H1 (cell line): ENCODE results near the gene NIT2. TPM values are rescaled to one million over a fixed set of nuclear protein-coding genes. Genes with fewer than 3 reads are reported as not detected.

Experiments
- CTCF ChIA-PET: fragments of 300-600 bp; sonication (Branson Sonifier 250); formaldehyde crosslinking; loops from one replicate; lab custom pipeline; 2021; ENCODE audit not compliant: partially characterized antibody; lab: Charles Lee
- POLR2A ChIA-PET: fragments of 300-600 bp; sonication (Branson Sonifier 250); formaldehyde crosslinking; loops from one replicate; lab custom pipeline; 2021; ENCODE audit warnings: inconsistent platforms; ENCODE audit not compliant: partially characterized antibody; lab: Charles Lee
- DNase-seq, 2 experiments: peaks; one replicate each; pipeline versions ENCODE4 v3.0.0 to v3.0.0-alpha.2; 2010 to 2022; ENCODE audit warnings: low spot score in 2 of 2, low read depth in 1 of 2, mixed read lengths in 1 of 2
- FAIRE-seq: peaks from 2 replicates; lab custom pipeline; 2011; peaks lifted over from hg19 to GRCh38; lab: Jason Lieb, UNC
- H2AFZ ChIP-seq: 2 replicates; pipeline ENCODE4 v1.8.1; 2012; ENCODE audit warnings: low read length, inconsistent platforms
- H2AK5ac ChIP-seq: 2 replicates; pipeline ENCODE4 v1.6.1; 2013; ENCODE audit warnings: low read depth, low read length
- H2BK120ac ChIP-seq: replicated peaks from 2 replicates; pipeline ENCODE3; 2013; ENCODE audit warnings: low read depth, low read length, inconsistent platforms
- H2BK12ac ChIP-seq: 2 replicates; pipeline ENCODE4 v1.6.1; 2013; ENCODE audit warnings: low read depth, low read length
- H2BK15ac ChIP-seq: 2 replicates; pipeline ENCODE4 v1.6.1; 2013; ENCODE audit warnings: low read length
- H2BK20ac ChIP-seq: 2 replicates; pipeline ENCODE4 v1.6.1; 2013; ENCODE audit warnings: low read length
- H2BK5ac ChIP-seq: 2 replicates; pipeline ENCODE4 v1.6.1; 2013; ENCODE audit warnings: low read depth, low read length
- H3K14ac ChIP-seq: 2 replicates; pipeline ENCODE4 v1.6.1; 2013; ENCODE audit warnings: inconsistent platforms; ENCODE audit not compliant: insufficient read length
- H3K18ac ChIP-seq: 2 replicates; pipeline ENCODE4 v1.6.1; 2013; ENCODE audit warnings: low read length; ENCODE audit errors: extremely low read depth
- H3K23ac ChIP-seq: 2 replicates; pipeline ENCODE4 v1.6.1; 2013; ENCODE audit warnings: inconsistent platforms; ENCODE audit not compliant: insufficient read length
- H3K23me2 ChIP-seq: 2 replicates; pipeline ENCODE4 v1.6.1; 2013; ENCODE audit warnings: low read depth, low read length
- H3K27ac ChIP-seq: 2 replicates; pipeline ENCODE4 v1.6.1; 2011; ENCODE audit warnings: low read depth, low read length, inconsistent platforms
- H3K27me3 ChIP-seq, 4 experiments: replicated peaks in 1 of 4; 1 replicate in 1 of 4; 2 replicates in 3 of 4; pipeline versions ENCODE4 v1.6.1 to v1.8.1; 2011 to 2013; ENCODE audit warnings: low read length in 3 of 4, mild to moderate bottlenecking in 3 of 4, inconsistent platforms in 2 of 4, mixed read lengths in 2 of 4, moderate library complexity in 1 of 4; ENCODE audit not compliant: control insufficient read depth in 3 of 4, insufficient read depth in 3 of 4; ENCODE audit errors: extremely low read depth in 1 of 4
- H3K36me3 ChIP-seq, 4 experiments: 2 replicates each; pipeline versions ENCODE4 v1.6.1 to v1.8.1; 2011 to 2013; ENCODE audit warnings: mild to moderate bottlenecking in 4 of 4, low read length in 3 of 4, moderate library complexity in 2 of 4, control low read depth in 1 of 4, inconsistent platforms in 1 of 4; ENCODE audit not compliant: insufficient read depth in 4 of 4, control insufficient read depth in 2 of 4
- H3K4ac ChIP-seq: replicated peaks from 2 replicates; pipeline ENCODE3; 2013; ENCODE audit warnings: low read length, low read depth, mixed read lengths, inconsistent platforms; ENCODE audit not compliant: insufficient read length
- H3K4me1 ChIP-seq, 4 experiments: replicated peaks in 1 of 4; 1 replicate in 1 of 4; 2 replicates in 3 of 4; pipeline versions ENCODE4 v1.6.1 to v1.8.1; 2011 to 2013; ENCODE audit warnings: low read length in 3 of 4, inconsistent platforms in 2 of 4, mixed read lengths in 1 of 4; ENCODE audit not compliant: insufficient read depth in 4 of 4, control insufficient read depth in 3 of 4
- H3K4me2 ChIP-seq, 2 experiments: 2 replicates each; pipeline versions ENCODE4 v1.6.1 to v1.8.1; 2011 to 2013; ENCODE audit warnings: low read depth in 2 of 2, low read length in 2 of 2, control low read depth in 1 of 2, inconsistent platforms in 1 of 2, mild to moderate bottlenecking in 1 of 2; ENCODE audit not compliant: insufficient read depth in 1 of 2
- H3K4me3 ChIP-seq, 4 experiments: fragments of 200-600, 300-600 bp in 1 of 4; sonication (generic), shearing (Covaris generic), sonication (Bioruptor Twin) in 1 of 4; 2 replicates each; pipeline versions ENCODE4 v1.5.1 to v1.8.1; 2011 to 2016; ENCODE audit warnings: low read length in 4 of 4, low read depth in 3 of 4, control low read depth in 2 of 4, inconsistent platforms in 2 of 4, mild to moderate bottlenecking in 2 of 4, mixed read lengths in 1 of 4, moderate library complexity in 1 of 4; ENCODE audit not compliant: insufficient read depth in 2 of 4; ENCODE audit errors: extremely low read depth in 1 of 4
- H3K56ac ChIP-seq: replicated peaks from 2 replicates; pipeline ENCODE3; 2013; ENCODE audit warnings: low read depth, mild to moderate bottlenecking, mixed read lengths, low read length, inconsistent platforms; ENCODE audit not compliant: insufficient read length
- H3K79me1 ChIP-seq: 2 replicates; pipeline ENCODE4 v1.6.1; 2013; ENCODE audit warnings: low read depth, low read length, control low read depth
- H3K79me2 ChIP-seq, 2 experiments: 2 replicates each; pipeline versions ENCODE4 v1.6.1 to v1.8.1; 2012 to 2013; ENCODE audit warnings: low read length in 2 of 2, mild to moderate bottlenecking in 2 of 2, inconsistent platforms in 1 of 2; ENCODE audit not compliant: insufficient read depth in 2 of 2, control insufficient read depth in 1 of 2
- H3K9ac ChIP-seq, 4 experiments: replicated peaks in 1 of 4; 1 replicate in 1 of 4; 2 replicates in 3 of 4; pipeline versions ENCODE4 v1.6.1 to v1.8.1; 2011 to 2013; ENCODE audit warnings: low read depth in 3 of 4, low read length in 3 of 4, control low read depth in 2 of 4, mild to moderate bottlenecking in 2 of 4, moderate library complexity in 2 of 4, inconsistent platforms in 1 of 4; ENCODE audit errors: extremely low read depth in 1 of 4
- H3K9me3 ChIP-seq, 2 experiments: 2 replicates each; pipeline versions ENCODE4 v1.6.1 to v1.8.1; 2012 to 2013; ENCODE audit warnings: mild to moderate bottlenecking in 2 of 2, moderate library complexity in 2 of 2, control low read depth in 1 of 2, inconsistent platforms in 1 of 2, low read depth in 1 of 2, low read length in 1 of 2, mixed read lengths in 1 of 2; ENCODE audit not compliant: insufficient read depth in 2 of 2
- H4K20me1 ChIP-seq, 2 experiments: replicated peaks in 1 of 2; 2 replicates each; pipeline versions ENCODE3 to v1.8.1; 2011 to 2013; ENCODE audit warnings: inconsistent platforms in 2 of 2, low read length in 2 of 2, mild to moderate bottlenecking in 1 of 2; ENCODE audit not compliant: insufficient read depth in 2 of 2, control insufficient read depth in 1 of 2
- H4K5ac ChIP-seq: 2 replicates; pipeline ENCODE4 v1.6.1; 2013; ENCODE audit warnings: low read length, low read depth, mixed read lengths, inconsistent platforms; ENCODE audit not compliant: insufficient read length
- H4K8ac ChIP-seq: 2 replicates; pipeline ENCODE4 v1.8.0; 2013; ENCODE audit warnings: mild to moderate bottlenecking, moderate library complexity, low read length, inconsistent platforms; ENCODE audit not compliant: insufficient read depth; ENCODE audit errors: extremely low read depth
- H4K91ac ChIP-seq: replicated peaks from 2 replicates; pipeline ENCODE3; 2013; ENCODE audit warnings: low read length, mixed read lengths, inconsistent platforms; ENCODE audit not compliant: insufficient read length
- ASH2L ChIP-seq: fragments of 200-600, 300-600 bp; sonication (generic); IDR thresholded peaks from one replicate; pipeline ENCODE4 v1.7.1; 2017; ENCODE audit warnings: low read length
- CBX5 ChIP-seq: fragments of 300-800, 300-1000 bp; sonication (generic); IDR thresholded peaks from 2 replicates; pipeline ENCODE4 v1.7.1; 2016; ENCODE audit warnings: antibody characterized with exemption, low read length, low read depth
- GABPA ChIP-seq: IDR thresholded peaks from 2 replicates; pipeline ENCODE4 v1.6.1; 2011; ENCODE audit warnings: mild to moderate bottlenecking, low read length, moderate library complexity, borderline replicate concordance; ENCODE audit not compliant: insufficient read depth
- GTF2F1 ChIP-seq: IDR thresholded peaks from 2 replicates; pipeline ENCODE4 v1.6.1; 2012; ENCODE audit warnings: low read depth, low read length, improper control_type of control experiment, borderline replicate concordance
- NANOG ChIP-seq: IDR thresholded peaks from 2 replicates; pipeline ENCODE4 v1.6.1; 2011; ENCODE audit warnings: low read length, low read depth, mild to moderate bottlenecking, inconsistent platforms; ENCODE audit not compliant: insufficient read depth, poor library complexity, severe bottlenecking
- POLR2AphosphoS5 ChIP-seq: IDR thresholded peaks from 2 replicates; pipeline ENCODE4 v1.6.1; 2011; ENCODE audit warnings: low read depth, low read length
- RBBP5 ChIP-seq: IDR thresholded peaks from 2 replicates; pipeline ENCODE4 v1.7.1; 2012; ENCODE audit warnings: low read depth, mild to moderate bottlenecking, inconsistent platforms, low read length, moderate library complexity, borderline replicate concordance
- RNF2 ChIP-seq: fragments of 200-900, 300-1000 bp; sonication (generic); IDR thresholded peaks from 2 replicates; pipeline ENCODE4 v1.7.1; 2016; ENCODE audit warnings: borderline replicate concordance, low read depth, mild to moderate bottlenecking, antibody characterized with exemption, low read length; ENCODE audit not compliant: poor library complexity, severe bottlenecking; ENCODE audit errors: missing control alignments
- SP4 ChIP-seq: IDR thresholded peaks from 2 replicates; pipeline ENCODE4 v1.6.1; 2012; ENCODE audit warnings: low read length, inconsistent platforms
- SRF ChIP-seq: IDR thresholded peaks from 2 replicates; pipeline ENCODE4 v1.6.1; 2011; ENCODE audit warnings: mild to moderate bottlenecking, low read depth, low read length, moderate library complexity
- TEAD4 ChIP-seq: IDR thresholded peaks from 2 replicates; pipeline ENCODE4 v1.6.1; 2012; ENCODE audit warnings: low read depth, low read length, inconsistent platforms, mixed read lengths
- USF2 ChIP-seq: IDR thresholded peaks from 2 replicates; pipeline ENCODE4 v1.6.1; 2011; ENCODE audit warnings: low read length, improper control_type of control experiment
- WGBS, 2 experiments: shearing (Covaris generic) in 1 of 2; methylation state at CpG; one replicate each; pipeline versions ENCODE4 v1.1.6 to v1.1.7; 2013 to 2015; ENCODE audit warnings: low lambda C conversion rate in 2 of 2, mixed read lengths in 2 of 2, inconsistent platforms in 1 of 2, low coverage in 1 of 2, missing lambda C conversion rate in 1 of 2; ENCODE audit not compliant: insufficient replicate concordance in 2 of 2, insufficient coverage in 1 of 2, insufficient read length in 1 of 2; ENCODE audit errors: extremely low coverage in 1 of 2, missing lambda C conversion rate in 1 of 2; 5-methylcytosine and 5-hydroxymethylcytosine counted together
- polyA plus RNA-seq, 7 experiments: library from polyadenylated mRNA; depleted of rRNA in 3 of 7; stranded (reverse) in 5 of 7; unstranded in 2 of 7; fragments of >200 nt in 5 of 7; fragments of 200-250 nt in 2 of 7; gene quantifications; 1 replicate in 5 of 7; 2 replicates in 1 of 7; 4 replicates in 1 of 7; pipeline versions ENCODE4 v1.2.1 to v1.2.3, GENCODE V29; 2011 to 2013; ENCODE audit warnings: missing spikeins in 2 of 7, mixed read lengths in 2 of 7
- total RNA-seq: library from RNA; stranded (reverse); fragmentation: NEBNext Ultra II Directional; extraction: Animal tissue kit (Norgen Biotek cat#: 25700); gene quantifications from 2 replicates; pipeline ENCODE4 v1.2.1, GENCODE V29; 2021

NIT2 gene
- total and polyA plus RNA-seq, 2 of the 8 experiments (the other 6 are each of a cell fraction or from before 2014, with no cell fraction given), result 15.2 to 25.3 TPM

- Histone ChIP-seq H3K23me2 (no peaks in the 10 kb centered on the region), H3K9ac (no peak overlapping the region), H4K20me1 (no peaks in the 10 kb centered on the region), H3K56ac (no peak overlapping the region), H2AFZ (no peak overlapping the region), H2BK120ac (no peak overlapping the region), H4K5ac (no peak overlapping the region), H4K8ac (no peak overlapping the region), H4K91ac (no peak overlapping the region), H2BK15ac (no peak overlapping the region), H3K27me3 (no peaks in the 10 kb centered on the region), H2BK20ac (no peak overlapping the region), H2BK5ac (no peak overlapping the region), H2BK12ac (no peak overlapping the region), H3K18ac (no peak overlapping the region), H3K4me2 (no peak overlapping the region), H3K4me3 (no peak overlapping the region), H3K79me1 (no peaks in the 10 kb centered on the region), H3K23ac (no peak overlapping the region), H3K4ac (no peak overlapping the region), H3K4me1 (no peaks in the 10 kb centered on the region), H2AK5ac (no peak overlapping the region), H3K36me3 (peaks cover 0 to 54% (median 31%) of the 10 kb centered on the region in 4 experiments; a peak in 5 of 8 replicates), H3K27ac (no peak overlapping the region), H3K14ac (no peak overlapping the region), H3K9me3 (no peaks in the 10 kb centered on the region; a peak in 1 of 4 replicates), H3K79me2 (no peaks in the 10 kb centered on the region)
- WGBS, 2 experiments, result 95% methylated on average over 3 of the region's 3 CpGs; no CpG with 5 or more reads in 1 of the 2 experiments
- TF ChIP-seq USF2, result no peak
- no peak for TF ChIP-seq CBX5
- no peak for TF ChIP-seq POLR2AphosphoS5
- TF ChIP-seq ASH2L, result no peak
- no peak for TF ChIP-seq SP4
- no peak for TF ChIP-seq NANOG
- no peak for TF ChIP-seq RNF2
- TF ChIP-seq GABPA, result no peak
- TF ChIP-seq TEAD4, result no peak
- no peak for TF ChIP-seq RBBP5
- TF ChIP-seq GTF2F1, result no peak
- TF ChIP-seq SRF, result no peak
- CTCF ChIA-PET, result interaction anchor here (1.3 to 3.5 kb wide), 3 partner anchors 9 to 48 kb away, joined by 3 to 11 read pairs (median 6); no protein-coding TSS in a partner anchor
- no peak for DNase-seq
- no peak for FAIRE-seq
- POLR2A ChIA-PET, result no interaction called here
These were observed 29.9 kb downstream of the NIT2 start for GRCh38 chr3:100364421-100364820.
